ENCODE measurements around the gene NGRN. TPM values are rescaled to one million over a fixed set of nuclear protein-coding genes. Genes with fewer than 3 reads are reported as not detected.

NGRN gene
- total and polyA plus RNA-seq, 2 of the 8 experiments (the other 6 are each of a cell fraction or from before 2014, with no cell fraction given) = 60.1 to 101 TPM

GRCh38 chr15:90234096-90234988 is 31.1 kb upstream of the NGRN start, which contains the start of gene GDPGP1 (continued):
- TF ChIP-seq FOSL1 (IDR thresholded peaks at IDR 0.05; ENCODE audit: insufficient read depth, low read depth, low read length) = no peak
- no peak for TF ChIP-seq JUN (IDR thresholded peaks at IDR 0.05; ENCODE audit: low read depth, low read length)
- no peak for TF ChIP-seq TEAD4 (IDR thresholded peaks at IDR 0.05; ENCODE audit: low read depth, low read length)
- TF ChIP-seq TAF1 (IDR thresholded peaks at IDR 0.05; ENCODE audit: low read depth, low read length) = 0 out of 2 replicates have a peak, but pooled peaks have one; percentile 1
- TF ChIP-seq CHD2 (IDR thresholded peaks at IDR 0.05; ENCODE audit: low read length) = no peak
- TF ChIP-seq GTF2F1 (IDR thresholded peaks at IDR 0.05; ENCODE audit: borderline replicate concordance, low read depth, low read length) = no peak
- no peak for TF ChIP-seq YY1 (IDR thresholded peaks at IDR 0.05; ENCODE audit: low read depth, low read length)
- TF ChIP-seq PHF8 (conservative IDR thresholded peaks at IDR 0.05; ENCODE audit: low read depth, low read length) = peak; percentile 37
- TF ChIP-seq NRF1 (IDR thresholded peaks at IDR 0.05; ENCODE audit: low read depth, low read length) = peak; percentile 41
- no peak for TF ChIP-seq RXRA (IDR thresholded peaks at IDR 0.05; ENCODE audit: insufficient read depth, low read depth, low read length)
- peak; percentile 23; the same call in 1 of the 2 replicates for TF ChIP-seq CEBPB (IDR thresholded peaks at IDR 0.05; ENCODE audit: low read depth, low read length)
- TF ChIP-seq USF2 (IDR thresholded peaks at IDR 0.05; ENCODE audit: low read length) = no peak
